Right atrium auricular region (tissue), 2 donors: ENCODE data around the gene SPACA9. TPM values are rescaled to one million over a fixed set of nuclear protein-coding genes. Genes with fewer than 3 reads are reported as not detected.

Source experiments
- DNase-seq: peaks from one replicate; pipeline ENCODE4 v3.0.0-alpha.2; 2019; ENCODE audit warnings: low spot score
- H3K27ac ChIP-seq, 2 donors: fragments of 200-600 bp; sonication (generic); 1 replicate in 1 of 2; 2 replicates in 1 of 2; pipeline ENCODE4 v1.5.1; 2016 to 2019
- H3K27me3 ChIP-seq, 2 donors: fragments of 200-600 bp; sonication (generic); one replicate each; pipeline versions ENCODE4 v1.5.1 to v1.6.0; 2017 to 2019
- H3K36me3 ChIP-seq: fragments of 200-600 bp; sonication (generic); one replicate; pipeline ENCODE4 v1.5.1; 2016
- H3K4me1 ChIP-seq, 2 donors: fragments of 200-600 bp; sonication (generic); one replicate each; pipeline versions ENCODE4 v1.5.1 to v1.6.0; 2017 to 2019
- H3K4me3 ChIP-seq, 2 donors: fragments of 200-600 bp; sonication (generic); 1 replicate in 1 of 2; 2 replicates in 1 of 2; pipeline ENCODE4 v1.5.1; 2017 to 2019; ENCODE audit warnings: mild to moderate bottlenecking in 1 of 2, moderate library complexity in 1 of 2
- H3K9me3 ChIP-seq, 2 donors: fragments of 200-600 bp; sonication (generic); one replicate each; pipeline ENCODE4 v1.5.1; 2019
- CTCF ChIP-seq, 2 donors: fragments of 200-600 bp; sonication (generic); IDR thresholded peaks; one replicate each; pipeline ENCODE4 v1.5.1; 2019; ENCODE audit warnings: antibody characterized with exemption in 2 of 2
- total RNA-seq, 2 donors: library from RNA; depleted of rRNA; stranded (reverse); fragments of >200 nt; gene quantifications; one replicate each; pipeline ENCODE4 v1.1.0, GENCODE V29; 2016

Gene SPACA9
- total RNA-seq, 2 donors from 2014 or later: 8.1 to 17.1 TPM

DNA sequence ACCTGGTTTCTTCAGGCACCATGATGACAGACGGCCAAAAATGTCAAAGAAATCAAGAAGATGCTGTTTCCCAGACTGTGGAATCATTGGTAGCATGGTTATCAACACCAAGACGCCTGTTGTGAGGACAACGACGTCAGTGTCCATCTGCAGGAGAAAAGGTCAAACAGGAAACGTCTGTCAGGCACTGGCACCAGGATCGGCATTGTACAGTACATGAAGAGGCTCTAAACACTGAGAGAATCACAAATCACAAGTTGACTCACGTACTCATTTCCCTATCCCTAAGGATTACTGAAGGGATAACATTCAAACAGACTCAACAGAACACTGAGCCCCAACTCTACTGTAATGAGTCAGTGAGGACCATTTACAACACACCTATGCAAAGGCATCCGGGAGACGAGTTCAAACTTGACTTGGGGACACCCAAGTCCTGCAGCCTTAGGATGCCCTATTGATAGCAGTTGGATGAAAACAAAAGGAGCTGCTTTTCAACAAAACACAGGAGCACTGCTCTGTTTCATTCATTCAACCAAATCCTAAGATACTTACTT, 44.7 kb downstream of the SPACA9 start:
- no peak for TF ChIP-seq CTCF (IDR thresholded peaks at IDR 0.05)
- no peak overlapping the region for H3K4me3 ChIP-seq
- H3K36me3 ChIP-seq: peaks cover 90% of the 10 kb centered on the region

DNA sequence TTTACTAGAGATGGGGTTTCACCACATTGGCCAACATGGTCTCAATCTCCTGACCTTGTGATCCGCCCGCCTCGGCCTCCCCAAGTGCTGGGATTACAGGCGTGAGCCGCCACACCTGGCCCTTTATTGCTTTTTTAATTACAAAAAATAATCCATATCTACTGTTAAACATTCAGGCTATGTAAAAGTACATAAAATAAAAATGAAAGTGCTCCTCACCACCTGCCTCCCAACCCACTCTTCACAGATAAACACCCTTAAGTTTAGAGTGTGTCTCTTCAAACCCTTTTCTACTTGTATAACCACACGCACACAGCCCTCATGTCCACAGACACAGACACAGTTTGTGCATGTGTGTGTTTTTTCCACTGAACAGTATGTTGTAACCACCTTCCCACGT, 49.0 kb downstream of the SPACA9 start:
- Histone ChIP-seq H3K27me3 (no peaks in the 10 kb centered on the region), H3K4me1 (no peaks in the 10 kb centered on the region), H3K9me3 (no peaks in the 10 kb centered on the region), H3K27ac (no peak overlapping the region), H3K4me3 (no peak overlapping the region), H3K36me3 (peaks cover 53% of the 10 kb centered on the region)
- no peak for DNase-seq
- TF ChIP-seq CTCF (IDR thresholded peaks at IDR 0.05): no peak

More for the DNA sequence above, 44.7 kb downstream of the SPACA9 start:
- Histone ChIP-seq H3K27ac (no peak overlapping the region), H3K4me1 (no peaks in the 10 kb centered on the region), H3K27me3 (no peaks in the 10 kb centered on the region), H3K9me3 (no peaks in the 10 kb centered on the region)
- DNase-seq: no peak

DNA sequence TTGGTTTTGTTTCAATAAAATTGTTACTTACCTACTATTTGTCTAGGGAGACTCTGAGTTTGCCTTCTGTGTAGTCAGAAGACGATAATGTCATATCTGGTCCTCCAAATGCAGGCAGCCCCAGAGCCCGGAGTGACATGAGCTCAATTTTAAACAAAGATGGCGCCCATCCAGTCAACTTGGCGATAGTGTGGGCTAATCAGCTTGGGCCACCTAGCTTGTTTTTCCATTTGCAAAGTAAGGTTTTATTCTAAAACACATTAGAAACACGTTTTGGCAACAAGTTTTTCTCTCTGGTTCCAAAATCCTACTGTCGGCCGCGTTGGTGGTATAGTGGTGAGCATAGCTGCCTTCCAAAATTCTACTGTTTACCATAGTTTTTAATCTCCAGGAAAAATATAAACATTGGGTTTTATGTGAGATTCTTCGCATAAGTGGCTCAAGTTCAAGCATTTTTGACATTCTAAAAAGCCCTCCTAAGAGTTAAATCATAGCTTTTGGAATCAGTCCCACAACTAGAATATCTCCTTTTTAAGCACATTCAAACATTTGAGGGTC, 52.6 kb downstream of the SPACA9 start:
- no peaks in the 10 kb centered on the region for H3K9me3 ChIP-seq
- no peak for TF ChIP-seq CTCF (IDR thresholded peaks at IDR 0.05)
- H3K4me1 ChIP-seq: no peaks in the 10 kb centered on the region
- H3K4me3 ChIP-seq: no peak overlapping the region
- H3K36me3 ChIP-seq: peaks cover 23% of the 10 kb centered on the region
- no peaks in the 10 kb centered on the region for H3K27me3 ChIP-seq
- no peak overlapping the region for H3K27ac ChIP-seq
- DNase-seq: no peak

DNA sequence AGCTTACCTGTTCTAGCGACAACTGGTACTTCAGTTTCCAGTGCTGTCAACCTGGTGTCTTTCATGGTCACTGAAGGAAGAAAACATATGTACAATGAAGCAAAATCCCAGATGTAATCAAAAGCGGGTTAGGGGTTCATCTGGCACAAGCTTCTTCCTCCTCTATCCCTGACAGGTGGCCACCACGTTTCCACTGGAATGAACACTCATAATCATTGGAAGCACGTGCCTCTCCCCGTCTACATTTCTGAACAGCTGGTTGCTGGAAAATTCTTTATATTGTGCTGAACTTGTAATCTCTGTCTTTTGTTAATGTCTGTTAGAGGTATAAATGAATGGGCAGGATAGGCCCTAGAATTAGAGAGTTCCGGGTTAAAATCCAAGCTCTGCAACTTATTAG, 56.3 kb downstream of the SPACA9 start:
- Histone ChIP-seq H3K9me3 (no peaks in the 10 kb centered on the region), H3K4me3 (no peak overlapping the region), H3K27me3 (no peaks in the 10 kb centered on the region), H3K27ac (no peak overlapping the region), H3K4me1 (no peaks in the 10 kb centered on the region), H3K36me3 (no peaks in the 10 kb centered on the region)
- no peak for TF ChIP-seq CTCF (IDR thresholded peaks at IDR 0.05)
- DNase-seq: no peak

DNA sequence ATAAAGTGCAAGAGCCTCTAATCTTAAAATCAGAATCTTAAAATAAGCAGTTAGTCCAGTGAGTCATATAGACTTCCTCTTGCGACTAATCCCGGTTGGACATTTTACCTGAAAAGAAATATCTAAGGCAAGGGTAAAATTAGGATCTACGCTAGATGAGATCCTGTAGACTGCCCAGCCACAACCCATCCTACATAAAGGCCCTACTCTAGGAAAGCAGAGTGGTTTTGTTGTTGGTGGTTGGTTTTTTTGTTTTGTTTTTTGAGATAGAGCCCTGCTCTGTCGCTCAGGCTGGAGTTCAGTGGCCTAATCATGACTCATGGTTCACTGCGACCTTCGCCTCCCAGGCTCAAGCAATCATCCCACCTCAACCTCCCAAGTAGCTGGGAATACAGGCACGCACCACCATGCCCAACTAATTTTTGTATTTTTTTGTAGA, 58.8 kb downstream of the SPACA9 start:
- H3K4me3 ChIP-seq: no peak overlapping the region
- no peaks in the 10 kb centered on the region for H3K36me3 ChIP-seq
- H3K9me3 ChIP-seq: no peaks in the 10 kb centered on the region
- no peak overlapping the region for H3K27ac ChIP-seq
- H3K4me1 ChIP-seq: peaks cover 0 to 8% of the 10 kb centered on the region in 2 donors
- H3K27me3 ChIP-seq: no peaks in the 10 kb centered on the region
- TF ChIP-seq CTCF (IDR thresholded peaks at IDR 0.05): no peak
- no peak for DNase-seq

DNA sequence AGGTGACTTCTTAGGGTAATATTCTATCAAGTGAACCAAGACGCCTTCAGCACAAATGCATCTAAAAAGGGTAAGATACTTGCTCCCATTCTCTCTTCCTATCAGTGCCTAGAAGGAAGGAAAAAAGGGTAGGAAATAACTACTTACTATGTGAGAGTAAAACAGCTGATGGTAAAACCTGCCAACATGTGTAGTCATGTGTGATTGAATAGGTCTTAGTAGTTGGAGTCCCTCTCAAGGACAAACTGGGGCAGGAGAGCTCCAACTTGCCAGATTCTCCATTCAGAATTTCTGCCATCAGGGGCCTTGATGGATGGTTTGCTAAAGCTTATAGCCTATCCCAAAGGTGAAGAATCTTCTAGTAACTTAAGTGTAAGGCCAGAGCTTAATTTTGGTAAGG, 60.5 kb downstream of the SPACA9 start:
- Histone ChIP-seq H3K4me1 (peaks cover 0 to 24% of the 10 kb centered on the region in 2 donors), H3K27me3 (no peaks in the 10 kb centered on the region), H3K36me3 (no peaks in the 10 kb centered on the region), H3K4me3 (no peak overlapping the region), H3K27ac (no peak overlapping the region), H3K9me3 (no peaks in the 10 kb centered on the region)
- no peak for DNase-seq
- TF ChIP-seq CTCF (IDR thresholded peaks at IDR 0.05): no peak
